IPS DF 6.9 (cell line): ENCODE data around the gene DOP1A.

Source experiments
- DNase-seq: peaks from one replicate; pipeline ENCODE4 v3.0.0-alpha.2; 2013; ENCODE audit warnings: low read depth, low spot score
- H3K27ac ChIP-seq: one replicate; pipeline ENCODE4 v1.5.1; 2013; ENCODE audit warnings: low read length, control low read depth
- H3K27me3 ChIP-seq: 2 replicates; pipeline ENCODE4 v1.6.1; 2013; ENCODE audit warnings: mild to moderate bottlenecking, low read length; ENCODE audit not compliant: control insufficient read depth, insufficient read depth
- H3K36me3 ChIP-seq: 2 replicates; pipeline ENCODE4 v1.6.1; 2013; ENCODE audit warnings: low read length; ENCODE audit not compliant: control insufficient read depth, insufficient read depth
- H3K4me1 ChIP-seq: 2 replicates; pipeline ENCODE4 v1.6.1; 2013; ENCODE audit warnings: low read length; ENCODE audit not compliant: control insufficient read depth, insufficient read depth
- H3K4me3 ChIP-seq: 2 replicates; pipeline ENCODE4 v1.5.1; 2013; ENCODE audit warnings: mild to moderate bottlenecking, low read length
- H3K9me3 ChIP-seq: 2 replicates; pipeline ENCODE4 v1.6.1; 2013; ENCODE audit warnings: low read length, inconsistent platforms; ENCODE audit not compliant: control insufficient read depth, insufficient read depth
- WGBS: extraction: QIAGEN DNeasy Blood & Tissue Kit; methylation state at CpG from one replicate; pipeline ENCODE4 v1.1.7; 2013; ENCODE audit warnings: mixed read lengths, missing lambda C conversion rate; ENCODE audit not compliant: insufficient read length, insufficient coverage; 5-methylcytosine and 5-hydroxymethylcytosine counted together

DOP1A gene

DNA sequence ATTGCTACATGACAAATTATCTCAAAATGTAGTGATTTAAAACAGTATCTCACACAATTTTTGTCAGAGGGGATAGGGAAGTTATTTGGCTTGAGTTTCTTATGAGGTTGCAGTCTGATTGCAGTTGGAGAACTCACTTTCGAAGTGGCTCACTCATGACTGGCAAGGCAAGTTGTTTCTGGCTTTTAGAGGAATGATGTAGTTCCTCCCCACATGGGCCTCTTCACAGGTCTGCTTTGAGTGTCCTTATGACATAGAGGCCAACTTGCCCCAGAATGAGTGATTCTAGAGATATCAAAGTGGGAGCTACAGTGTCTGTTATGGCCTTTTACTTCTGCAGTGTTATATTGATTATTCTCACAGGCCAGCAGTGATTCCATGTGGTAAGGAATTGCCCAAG, 6.1 kb downstream of the DOP1A start:
- WGBS: no CpG with 5 or more reads among the region's 1 CpG
- no peak for DNase-seq
- H3K9me3 ChIP-seq: no peaks in the 10 kb centered on the region
- no peaks in the 10 kb centered on the region for H3K27me3 ChIP-seq
- H3K4me3 ChIP-seq: no peak overlapping the region
- no peaks in the 10 kb centered on the region for H3K4me1 ChIP-seq
- H3K27ac ChIP-seq: no peak overlapping the region
- H3K36me3 ChIP-seq: no peaks in the 10 kb centered on the region

DNA sequence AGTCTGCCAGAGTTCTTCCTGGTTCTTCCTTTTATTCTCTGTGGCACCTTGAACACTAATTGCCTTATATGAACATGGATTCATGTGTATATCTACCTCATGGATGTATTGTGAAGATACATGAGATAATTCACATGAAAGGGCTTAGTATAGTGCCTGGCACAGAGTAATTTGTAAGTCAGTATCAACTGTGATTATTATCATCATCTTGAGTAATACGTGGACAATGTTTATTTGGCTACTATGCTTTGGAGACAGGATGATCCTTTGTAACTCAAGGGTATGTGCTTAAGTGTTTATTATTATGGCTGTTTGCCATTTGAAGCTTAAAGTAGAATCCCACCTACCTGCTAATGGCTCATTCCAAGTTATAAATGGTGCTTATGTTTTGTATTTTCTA, 16.0 kb downstream of the DOP1A start:
- Histone ChIP-seq H3K4me1 (no peaks in the 10 kb centered on the region), H3K4me3 (no peak overlapping the region), H3K9me3 (no peaks in the 10 kb centered on the region), H3K27me3 (no peaks in the 10 kb centered on the region), H3K27ac (no peak overlapping the region), H3K36me3 (no peaks in the 10 kb centered on the region)
- WGBS: no CpG with 5 or more reads among the region's 1 CpG
- no peak for DNase-seq

DNA sequence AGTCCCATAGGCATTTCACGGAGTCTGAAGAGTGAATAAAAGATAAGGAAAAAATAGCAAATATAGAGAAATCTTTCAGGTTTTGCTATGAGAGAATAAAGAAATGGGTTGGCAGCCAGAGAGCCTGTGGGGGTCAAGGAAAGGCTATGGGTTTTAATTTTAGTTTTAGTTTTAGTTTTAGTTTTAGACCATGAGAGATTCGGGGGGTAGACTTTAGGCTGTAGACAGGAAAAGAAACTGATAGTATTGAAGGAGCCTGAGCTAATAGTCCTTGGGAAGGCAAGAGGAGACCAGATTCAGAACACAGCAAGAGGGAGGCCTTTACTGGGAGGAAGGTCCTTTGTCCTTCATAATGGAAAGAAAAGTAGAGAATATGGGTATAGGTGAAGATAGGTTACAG, 19.3 kb downstream of the DOP1A start:
- DNase-seq: no peak
- no CpG with 5 or more reads among the region's 2 CpGs for WGBS
- H3K36me3 ChIP-seq: no peaks in the 10 kb centered on the region
- H3K4me1 ChIP-seq: no peaks in the 10 kb centered on the region
- no peak overlapping the region for H3K27ac ChIP-seq
- no peak overlapping the region for H3K4me3 ChIP-seq
- H3K27me3 ChIP-seq: no peaks in the 10 kb centered on the region
- no peaks in the 10 kb centered on the region for H3K9me3 ChIP-seq

DNA sequence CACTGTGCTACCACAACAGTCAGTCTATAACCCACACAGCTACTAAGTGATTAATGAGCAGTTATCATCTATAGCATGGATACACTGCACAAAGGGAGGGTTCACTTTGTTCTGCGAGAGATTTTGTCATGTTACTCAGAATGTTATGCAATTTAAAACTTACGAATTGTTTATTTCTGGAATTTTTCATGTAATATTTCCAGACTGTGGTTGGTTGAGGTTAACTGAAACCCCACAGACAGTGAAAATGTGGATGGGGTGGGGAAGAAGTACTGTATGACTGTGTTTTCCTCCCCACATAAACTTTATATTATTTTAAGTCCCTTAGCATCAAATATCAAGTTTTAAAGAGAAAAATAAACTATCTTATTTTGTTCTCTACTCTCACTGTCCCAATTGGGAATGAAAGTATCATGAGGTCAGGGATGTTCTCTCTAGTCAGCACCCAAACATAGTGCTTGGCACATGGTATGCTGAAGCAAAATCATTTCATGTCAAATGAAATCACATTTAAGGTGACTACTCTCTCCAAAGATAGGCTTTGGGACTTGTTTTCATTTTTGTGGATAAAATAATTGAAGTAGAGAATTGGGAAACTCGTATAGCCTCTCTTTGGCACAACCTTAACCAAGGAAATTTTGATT, 25.4 kb downstream of the DOP1A start:
- DNase-seq: no peak
- Histone ChIP-seq H3K27ac (no peak overlapping the region), H3K9me3 (no peaks in the 10 kb centered on the region), H3K4me1 (no peaks in the 10 kb centered on the region), H3K27me3 (no peaks in the 10 kb centered on the region), H3K36me3 (no peaks in the 10 kb centered on the region), H3K4me3 (no peak overlapping the region)
- WGBS: no CpG with 5 or more reads among the region's 3 CpGs

DNA sequence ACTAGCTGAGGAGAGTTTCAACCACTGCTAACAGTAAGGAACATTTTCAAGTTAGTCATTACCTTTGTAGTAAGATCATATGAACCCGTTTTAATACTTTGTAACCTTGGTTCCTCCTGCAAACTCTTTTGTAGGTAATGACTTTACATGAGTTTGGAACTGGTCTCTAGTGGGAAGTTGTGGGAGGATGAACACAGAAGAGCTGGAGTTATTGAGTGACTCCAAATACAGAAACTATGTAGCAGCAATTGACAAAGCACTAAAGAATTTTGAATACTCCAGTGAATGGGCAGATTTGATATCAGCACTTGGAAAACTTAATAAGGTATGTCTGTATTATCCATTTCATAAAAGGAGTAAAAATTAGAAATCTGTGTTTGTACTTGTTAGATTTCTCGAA, 29.3 kb downstream of the DOP1A start:
- Histone ChIP-seq H3K4me1 (no peaks in the 10 kb centered on the region), H3K9me3 (no peaks in the 10 kb centered on the region), H3K27ac (no peak overlapping the region), H3K36me3 (no peaks in the 10 kb centered on the region), H3K4me3 (no peak overlapping the region), H3K27me3 (no peaks in the 10 kb centered on the region)
- no peak for DNase-seq
- WGBS: no CpG with 5 or more reads among the region's 2 CpGs

DNA sequence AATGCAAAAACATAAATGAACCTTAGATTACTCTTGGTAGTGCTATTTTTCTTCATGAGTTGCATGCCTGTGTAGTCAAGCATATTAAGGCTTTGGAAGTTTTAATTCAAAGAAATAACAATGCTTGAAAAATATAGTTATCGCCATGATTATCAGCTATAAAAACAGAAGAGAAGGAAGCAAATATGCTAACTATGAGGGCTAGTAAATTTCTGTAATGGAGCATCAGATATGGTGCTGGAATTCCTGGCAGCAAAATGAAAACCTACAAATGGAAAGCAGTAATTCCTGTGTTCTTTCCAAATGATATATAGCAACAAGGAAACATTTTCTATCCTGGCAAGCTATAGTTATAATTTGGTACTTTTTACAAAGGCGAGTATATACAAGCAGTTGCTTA, 29.7 kb downstream of the DOP1A start:
- Histone ChIP-seq H3K27me3 (no peaks in the 10 kb centered on the region), H3K4me1 (no peaks in the 10 kb centered on the region), H3K9me3 (no peaks in the 10 kb centered on the region), H3K4me3 (no peak overlapping the region), H3K27ac (no peak overlapping the region), H3K36me3 (no peaks in the 10 kb centered on the region)
- WGBS: no CpG with 5 or more reads among the region's 2 CpGs
- DNase-seq: no peak

DNA sequence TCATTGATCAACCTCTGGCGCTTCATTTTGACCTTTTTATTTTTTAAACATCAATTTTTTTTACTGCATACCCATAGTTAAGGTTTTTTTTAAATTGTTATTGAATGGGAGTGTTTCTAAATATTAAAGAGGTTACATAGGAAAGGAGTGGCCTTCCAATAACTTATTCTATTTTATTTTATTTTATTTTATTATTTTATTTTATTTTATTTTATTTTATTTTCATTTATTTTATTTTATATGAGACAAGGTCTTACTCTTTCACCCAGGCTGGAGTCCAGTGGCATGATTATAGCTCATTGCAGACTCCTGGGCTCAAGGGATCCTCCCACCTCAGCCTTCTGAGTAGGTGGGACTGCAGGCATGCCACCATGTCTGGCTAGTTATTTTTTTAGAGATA, 30.2 kb downstream of the DOP1A start:
- WGBS: no CpG with 5 or more reads among the region's 1 CpG
- no peaks in the 10 kb centered on the region for H3K36me3 ChIP-seq
- H3K4me1 ChIP-seq: no peaks in the 10 kb centered on the region
- no peaks in the 10 kb centered on the region for H3K9me3 ChIP-seq
- no peaks in the 10 kb centered on the region for H3K27me3 ChIP-seq
- no peak for DNase-seq
- no peak overlapping the region for H3K4me3 ChIP-seq
- no peak overlapping the region for H3K27ac ChIP-seq

DNA sequence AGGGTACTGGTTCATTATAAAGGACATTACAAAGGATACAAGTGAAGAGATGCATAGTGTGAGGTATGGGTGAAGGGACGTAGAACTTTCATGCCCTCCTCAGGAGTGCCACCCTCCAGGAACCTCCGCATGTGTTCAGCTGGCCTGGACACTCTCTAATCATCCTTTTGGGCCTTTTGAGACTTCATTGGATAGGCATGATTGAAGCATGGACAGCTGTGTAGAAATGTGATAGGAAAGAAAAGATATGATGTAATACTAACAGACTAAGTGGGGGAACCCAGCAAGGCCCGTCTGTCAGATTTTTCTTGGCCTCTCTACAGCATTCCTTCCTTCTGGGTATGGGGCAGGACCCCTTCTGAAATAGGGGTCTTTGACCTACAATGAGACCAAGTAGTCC, 31.1 kb downstream of the DOP1A start:
- no peak overlapping the region for H3K4me3 ChIP-seq
- no peaks in the 10 kb centered on the region for H3K36me3 ChIP-seq
- H3K4me1 ChIP-seq: no peaks in the 10 kb centered on the region
- no peaks in the 10 kb centered on the region for H3K9me3 ChIP-seq
- H3K27me3 ChIP-seq: no peaks in the 10 kb centered on the region
- no peak overlapping the region for H3K27ac ChIP-seq
- WGBS: no CpG with 5 or more reads among the region's 3 CpGs
- DNase-seq: no peak

DNA sequence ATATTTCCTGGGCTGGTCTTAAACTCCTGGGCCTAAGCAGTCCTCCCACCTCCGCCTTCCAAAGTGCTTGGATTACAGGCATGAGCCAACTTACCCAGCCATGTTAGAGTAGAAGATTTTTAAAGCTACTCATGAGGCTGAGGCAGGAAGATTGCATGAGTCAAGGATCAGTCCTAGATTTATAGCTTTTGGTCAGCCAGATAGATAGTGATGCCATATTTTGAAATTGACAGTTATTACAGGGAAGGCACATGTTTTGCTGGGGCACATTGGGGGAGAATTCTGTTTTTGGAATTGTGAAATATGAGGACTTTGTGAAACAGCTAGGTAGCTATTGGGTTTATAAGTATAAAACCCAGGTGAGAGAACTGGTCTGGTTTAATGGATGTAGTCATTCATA, 40.9 kb downstream of the DOP1A start:
- H3K9me3 ChIP-seq: no peaks in the 10 kb centered on the region
- no peaks in the 10 kb centered on the region for H3K27me3 ChIP-seq
- no peaks in the 10 kb centered on the region for H3K4me1 ChIP-seq
- no peaks in the 10 kb centered on the region; the same call in 1 of the 2 replicates for H3K36me3 ChIP-seq
- no peak overlapping the region for H3K4me3 ChIP-seq
- no CpG with 5 or more reads among the region's 1 CpG for WGBS
- no peak for DNase-seq
- no peak overlapping the region for H3K27ac ChIP-seq

DNA sequence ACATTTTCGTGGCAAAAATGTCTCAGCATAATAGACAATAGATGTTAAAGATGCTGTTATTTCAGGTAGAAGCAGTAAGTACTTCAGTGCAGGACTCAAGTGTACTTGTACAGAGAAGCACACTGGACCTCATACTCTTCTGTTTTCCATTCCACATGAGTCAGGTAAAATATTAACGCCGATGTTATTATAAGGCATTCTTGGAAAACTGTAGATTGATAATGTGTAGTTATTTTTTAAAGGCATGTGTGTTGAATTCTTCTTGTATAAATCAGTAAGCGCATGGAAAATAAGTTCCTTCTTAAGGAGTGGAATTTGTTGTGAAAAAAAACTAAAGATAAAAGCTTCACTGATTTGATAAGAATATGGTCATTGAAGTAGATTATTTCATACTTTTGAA, 45.8 kb downstream of the DOP1A start:
- WGBS: 100% methylated on average over 3 of the region's 4 CpGs
- DNase-seq: no peak
- no peaks in the 10 kb centered on the region for H3K27me3 ChIP-seq
- no peak overlapping the region for H3K27ac ChIP-seq
- no peaks in the 10 kb centered on the region for H3K9me3 ChIP-seq
- no peaks in the 10 kb centered on the region; the same call in 1 of the 2 replicates for H3K36me3 ChIP-seq
- no peaks in the 10 kb centered on the region for H3K4me1 ChIP-seq
- no peak overlapping the region for H3K4me3 ChIP-seq

DNA sequence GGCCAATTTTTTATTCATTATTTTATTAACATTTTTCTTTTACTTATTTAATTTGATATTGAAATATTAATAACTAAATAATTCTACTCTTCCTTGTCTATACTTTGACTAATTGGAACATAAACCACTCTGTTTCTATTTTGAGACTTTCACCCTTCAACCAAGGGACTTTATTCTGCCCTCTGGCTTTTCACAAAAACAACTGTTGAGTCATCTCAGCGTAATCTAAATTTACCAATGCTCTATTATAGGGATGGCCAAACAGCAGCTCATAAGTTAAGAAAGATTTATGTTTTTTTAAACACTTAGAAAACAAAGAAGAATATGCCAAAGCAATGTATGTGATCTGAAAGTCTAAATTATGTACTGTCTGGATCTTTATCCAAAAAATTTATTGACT, 46.7 kb downstream of the DOP1A start:
- Histone ChIP-seq H3K9me3 (no peaks in the 10 kb centered on the region), H3K36me3 (no peaks in the 10 kb centered on the region; the same call in 1 of the 2 replicates), H3K27me3 (no peaks in the 10 kb centered on the region), H3K27ac (no peak overlapping the region), H3K4me3 (no peak overlapping the region), H3K4me1 (no peaks in the 10 kb centered on the region)
- WGBS: no CpG with 5 or more reads among the region's 1 CpG
- DNase-seq: no peak
